K562 (cell line): Measurements from ENCODE around the gene SERPINH1. TPM values are rescaled to one million over a fixed set of nuclear protein-coding genes. Genes with fewer than 3 reads are reported as not detected.
A peak's percentile ranks its signal among the peaks of the same experiment; 100 is the strongest.

ENCODE experiments used
- ADNP ChIP-seq: fragments of 200-800 bp; sonication (Bioruptor generic); IDR thresholded peaks from 2 replicates; pipeline ENCODE4 v1.6.1; 2016; ENCODE audit warnings: missing genetic modification characterization, missing compliant biosample characterization
- ELK3 ChIP-seq: fragments of 450-650 bp; formaldehyde crosslinking; IDR thresholded peaks from 2 replicates; pipeline ENCODE4 v1.4.0; 2020; ENCODE audit warnings: mild to moderate bottlenecking
- ERF ChIP-seq: fragments of 450-650 bp; formaldehyde crosslinking; IDR thresholded peaks from 2 replicates; pipeline ENCODE4 v1.4.0; 2020; ENCODE audit warnings: mild to moderate bottlenecking, mixed read lengths
- FIP1L1 ChIP-seq: fragments of 200-400 bp; formaldehyde crosslinking; IDR thresholded peaks from 2 replicates; pipeline ENCODE4 v1.6.1; 2018; ENCODE audit warnings: mild to moderate bottlenecking, low read depth, low read length; ENCODE audit not compliant: poor library complexity, severe bottlenecking
- FOXK2 ChIP-seq, 2 experiments: fragments of 450-650 bp; IDR thresholded peaks in 1 of 2; conservative IDR thresholded peaks in 1 of 2; 2 replicates each; pipeline ENCODE4 v1.6.1; 2016; ENCODE audit warnings: low read depth in 2 of 2, mild to moderate bottlenecking in 1 of 2
- HOMEZ ChIP-seq: fragments of 250-450 bp; sonication (Bioruptor Pico); IDR thresholded peaks from 2 replicates; pipeline ENCODE4 v1.4.0; 2020; ENCODE audit warnings: mild to moderate bottlenecking, moderate library complexity
- KDM1A ChIP-seq, 2 experiments: fragments of 450-650 bp; IDR thresholded peaks; 2 replicates each; pipeline ENCODE4 v1.6.1; 2016; ENCODE audit warnings: mild to moderate bottlenecking in 2 of 2
- MNT ChIP-seq, 2 experiments: fragments of 450-650 bp; conservative IDR thresholded peaks; 2 replicates each; pipeline ENCODE4 v1.6.1; 2017; ENCODE audit warnings: mild to moderate bottlenecking in 2 of 2, moderate library complexity in 2 of 2
- NCOA4 ChIP-seq: fragments of 450-650 bp; IDR thresholded peaks from 2 replicates; pipeline ENCODE4 v1.6.1; 2018; ENCODE audit warnings: mild to moderate bottlenecking; ENCODE audit not compliant: partially characterized antibody
- NR1H2 ChIP-seq: sonication (generic); formaldehyde crosslinking; IDR thresholded peaks from 2 replicates; pipeline ENCODE4 v1.4.0; 2020; ENCODE audit warnings: mild to moderate bottlenecking, missing genetic modification reagents
- PHF20 ChIP-seq: fragments of 450-650 bp; IDR thresholded peaks from 2 replicates; pipeline ENCODE4 v1.6.1; 2018; ENCODE audit not compliant: partially characterized antibody
- PPARD ChIP-seq: fragments of 250-450 bp; sonication (Bioruptor Pico); IDR thresholded peaks from 2 replicates; pipeline ENCODE4 v1.8.0; 2022; ENCODE audit warnings: inconsistent platforms, mild to moderate bottlenecking, moderate library complexity
- PYGO2 ChIP-seq: fragments of 450-650 bp; IDR thresholded peaks from 2 replicates; pipeline ENCODE4 v1.6.1; 2016; ENCODE audit warnings: mild to moderate bottlenecking, missing genetic modification characterization, moderate library complexity, missing compliant biosample characterization
- RBBP5 ChIP-seq: fragments of 200-600 bp; sonication (generic); IDR thresholded peaks from 2 replicates; pipeline ENCODE4 v1.6.1; 2012; ENCODE audit warnings: borderline replicate concordance, mild to moderate bottlenecking, low read length, control low read depth, inconsistent platforms; ENCODE audit not compliant: insufficient read depth, poor library complexity, severe bottlenecking
- SMARCA5 ChIP-seq: fragments of 450-650 bp; IDR thresholded peaks from 2 replicates; pipeline ENCODE4 v1.6.1; 2016
- SMARCE1 ChIP-seq: fragments of 450-650 bp; IDR thresholded peaks from 2 replicates; pipeline ENCODE4 v1.7.1; 2016; ENCODE audit warnings: mild to moderate bottlenecking
- SMC3 ChIP-seq: conservative IDR thresholded peaks from 2 replicates; pipeline ENCODE4 v1.6.1; 2011; ENCODE audit warnings: low read depth, low read length, improper control_type of control experiment; ENCODE audit not compliant: insufficient read depth
- TFAP4 ChIP-seq: sonication (generic); formaldehyde crosslinking; IDR thresholded peaks from 2 replicates; pipeline ENCODE4 v1.8.0; 2022; ENCODE audit warnings: missing genetic modification reagents, mild to moderate bottlenecking, moderate library complexity, borderline replicate concordance
- ZNF121 ChIP-seq: sonication (generic); formaldehyde crosslinking; conservative IDR thresholded peaks from 2 replicates; pipeline ENCODE4 v1.8.0; 2022; ENCODE audit warnings: missing genetic modification reagents
- ZNF324 ChIP-seq: fragments of 250-450 bp; sonication (Bioruptor Pico); IDR thresholded peaks from 2 replicates; pipeline ENCODE4 v1.4.0; 2020; ENCODE audit warnings: mild to moderate bottlenecking
- ZNF395 ChIP-seq: fragments of 200-800 bp; sonication (Bioruptor generic); IDR thresholded peaks from 2 replicates; pipeline ENCODE4 v1.6.1; 2017; ENCODE audit warnings: missing genetic modification characterization, missing compliant biosample characterization
- ZNF431 ChIP-seq: sonication (generic); formaldehyde crosslinking; IDR thresholded peaks from 2 replicates; pipeline ENCODE4 v1.8.0; 2022; ENCODE audit warnings: mild to moderate bottlenecking, missing genetic modification reagents
- ZNF766 ChIP-seq: fragments of 200-800 bp; sonication (Bioruptor generic); conservative IDR thresholded peaks from 2 replicates; pipeline ENCODE4 v1.6.1; 2016; ENCODE audit warnings: missing genetic modification characterization, missing compliant biosample characterization
- ZNF778 ChIP-seq: fragments of 450-650 bp; formaldehyde crosslinking; IDR thresholded peaks from 2 replicates; pipeline ENCODE4 v1.4.0; 2020; ENCODE audit warnings: mild to moderate bottlenecking, moderate library complexity
- polyA plus RNA-seq, 8 experiments: library from polyadenylated mRNA; depleted of rRNA in 4 of 8; stranded (reverse) in 5 of 8; unstranded in 3 of 8; fragments of >200 nt; fragmentation: Nextera tagmentation in 2 of 8; fragmentation: Illumina TruSeq in 1 of 8; extraction: Ambion mirVana in 2 of 8; extraction: Trizol in 1 of 8; gene quantifications; 2 replicates each; pipeline versions ENCODE4 v1.2.1 to v1.2.3, GENCODE V29; 2011 to 2014; ENCODE audit warnings: inconsistent platforms in 1 of 8, missing spikeins in 1 of 8
- total RNA-seq, 7 experiments: library from RNA; depleted of rRNA in 6 of 7; stranded (reverse); fragments of >200 nt in 6 of 7; fragmentation: Illumina TruSeq in 2 of 7; extraction: Trizol in 2 of 7; gene quantifications; 2 replicates each; pipeline versions ENCODE4 v1.2.1 to v1.2.3, GENCODE V29; 2011 to 2021; ENCODE audit warnings: low replicate concordance in 1 of 7

SERPINH1 gene
- total and polyA plus RNA-seq, 9 of the 15 experiments (the other 6 are each of a cell fraction or from before 2014, with no cell fraction given): 2.8 to 106 (median 67.9) TPM

- TF ChIP-seq NR1H2 (CRISPR knock-in tag): no peak
- TF ChIP-seq HOMEZ (CRISPR knock-in tag): no peak
- TF ChIP-seq SMARCE1: no peak
- no peak for TF ChIP-seq ELK3
- TF ChIP-seq FOXK2 (conservative IDR thresholded peaks at IDR 0.05 in 1 of 2, IDR thresholded peaks at IDR 0.05 in 1 of 2; ENCODE audit: low read depth in 2 of 2): no peak
- no peak for TF ChIP-seq ZNF324 (CRISPR knock-in tag)
- TF ChIP-seq SMARCA5: peak; percentile 94
- no peak for TF ChIP-seq NCOA4
- peak in 1 of 2 experiments; percentile 32; a peak in 1 of 4 replicates for TF ChIP-seq MNT (conservative IDR thresholded peaks at IDR 0.05)
- TF ChIP-seq PHF20: peak; percentile 58
- no peak for TF ChIP-seq ZNF431 (CRISPR knock-in tag)
- TF ChIP-seq ZNF778: no peak
- TF ChIP-seq TFAP4 (CRISPR knock-in tag): 0 out of 2 replicates have a peak, but pooled peaks have one; percentile 6
- TF ChIP-seq PPARD (CRISPR knock-in tag): no peak
- TF ChIP-seq FIP1L1: no peak
- no peak for TF ChIP-seq ERF (CRISPR knock-in tag)
- TF ChIP-seq ZNF121: peak; percentile 60; the same call in 1 of the 2 replicates
- TF ChIP-seq ZNF766 (CRISPR knock-in tag): no peak
- peak; percentile 91 to 95 for TF ChIP-seq KDM1A (IDR thresholded peaks at IDR 0.05)
- no peak for TF ChIP-seq PYGO2
- TF ChIP-seq ADNP (tag): peak; percentile 96
- no peak for TF ChIP-seq SMC3
- no peak for TF ChIP-seq ZNF395 (CRISPR knock-in tag)
- peak; percentile 18 for TF ChIP-seq RBBP5
These were observed 18.2 kb upstream of the SERPINH1 start (continued) for GRCh38 chr11:75543806-75544205.
